Caco-2 (cell line): ENCODE results near the gene ZNF579. TPM values are rescaled to one million over a fixed set of nuclear protein-coding genes. Genes with fewer than 3 reads are reported as not detected.

Experiments
- BruUV-seq: library from RNA; stranded (reverse); fragments of 400-500 nt; replicated peaks from 2 replicates; lab custom pipeline; 2021; lab: Mats Ljungman, UMichigan
- CTCF ChIA-PET: fragments of 300-600 bp; sonication (Branson Sonifier 250); formaldehyde crosslinking; loops from one replicate; lab custom pipeline; 2022; ENCODE audit warnings: antibody characterized with exemption; lab: Charles Lee
- POLR2A ChIA-PET: fragments of 300-600 bp; sonication (Branson Sonifier 250); formaldehyde crosslinking; loops from one replicate; lab custom pipeline; 2022; ENCODE audit warnings: antibody characterized with exemption; lab: Charles Lee
- DNase-seq, 2 experiments: peaks; one replicate each; pipeline versions ENCODE4 v3.0.0 to v3.0.0-alpha.2; 2020 to 2022
- H3K27me3 ChIP-seq: replicated peaks from 2 replicates; pipeline ENCODE4 v1.6.0; 2011; ENCODE audit warnings: low read length; ENCODE audit not compliant: control insufficient read depth, insufficient read depth
- H3K36me3 ChIP-seq: 2 replicates; pipeline ENCODE4 v1.5.1; 2011; ENCODE audit warnings: low read length; ENCODE audit not compliant: control insufficient read depth, insufficient read depth
- H3K4me1 ChIP-seq: fragments of 250-450 bp; sonication (Bioruptor Pico); 2 replicates; pipeline ENCODE4 v1.5.1; 2020; ENCODE audit warnings: mild to moderate bottlenecking
- H3K4me3 ChIP-seq: 2 replicates; pipeline ENCODE4 v1.5.1; 2011; ENCODE audit warnings: low read depth, mild to moderate bottlenecking, control low read depth, low read length
- H3K9me3 ChIP-seq: fragments of 250-450 bp; sonication (Bioruptor Pico); 2 replicates; pipeline ENCODE4 v1.5.1; 2020; ENCODE audit warnings: mild to moderate bottlenecking, moderate library complexity
- H3K27ac Mint-ChIP-seq: one replicate; pipeline ENCODE4 v1.8.0; 2022; ENCODE audit warnings: mixed read lengths; ENCODE audit not compliant: unreplicated experiment
- H3K27me3 Mint-ChIP-seq: one replicate; pipeline ENCODE4 v1.8.0; 2022; ENCODE audit warnings: mixed read lengths; ENCODE audit not compliant: insufficient read depth, unreplicated experiment
- H3K36me3 Mint-ChIP-seq: one replicate; pipeline ENCODE4 v1.8.0; 2022; ENCODE audit warnings: mild to moderate bottlenecking, mixed read lengths; ENCODE audit not compliant: insufficient read depth, unreplicated experiment
- H3K4me1 Mint-ChIP-seq: one replicate; pipeline ENCODE4 v1.8.0; 2022; ENCODE audit warnings: low read depth, mixed read lengths; ENCODE audit not compliant: unreplicated experiment
- H3K4me3 Mint-ChIP-seq: one replicate; pipeline ENCODE4 v1.8.0; 2022; ENCODE audit warnings: mild to moderate bottlenecking, moderate library complexity, mixed read lengths; ENCODE audit not compliant: unreplicated experiment
- H3K9me3 Mint-ChIP-seq: one replicate; pipeline ENCODE4 v1.8.0; 2022; ENCODE audit warnings: mixed read lengths; ENCODE audit not compliant: unreplicated experiment
- CTCF ChIP-seq, 2 experiments: fragments of 200-600 bp in 1 of 2; IDR thresholded peaks; 1 replicate in 1 of 2; 2 replicates in 1 of 2; pipeline versions ENCODE4 v1.5.1 to v1.8.0; 2011 to 2022; ENCODE audit warnings: antibody characterized with exemption in 1 of 2, control low read depth in 1 of 2, inconsistent platforms in 1 of 2, low read depth in 1 of 2, low read length in 1 of 2, mild to moderate bottlenecking in 1 of 2, moderate library complexity in 1 of 2; ENCODE audit not compliant: insufficient read depth in 1 of 2, severe bottlenecking in 1 of 2, unreplicated experiment in 1 of 2
- intact Hi-C: fragments of 100-400 bp; cut with micrococcal nuclease; formaldehyde crosslinking; loops from one replicate; pipeline ENCODE4 v1.10.0; 2022; ENCODE audit not compliant: unreplicated experiment
- total RNA-seq: library from RNA; stranded (reverse); gene quantifications from 2 replicates; pipeline ENCODE4 v1.2.3, GENCODE V29; 2022

The ZNF579 gene
- total RNA-seq, 1 experiment from 2014 or later: 30.4 TPM

GRCh38 chr19:55590109-55590508 lies 9.5 kb upstream of the ZNF579 start:
- Histone ChIP-seq H3K4me3 (no peak overlapping the region), H3K4me1 (peaks cover 5% of the 10 kb centered on the region; the same call in 1 of the 2 replicates), H3K9me3 (no peaks in the 10 kb centered on the region), H3K36me3 (0 out of 2 replicates have a peak, but pooled peaks cover under 1% of the 10 kb centered on the region), H3K27me3 (no peaks in the 10 kb centered on the region)
- H3K27me3 Mint-ChIP-seq: no peaks in the 10 kb centered on the region
- ChIA-PET POLR2A (interaction anchor here (0.7 kb wide), 1 partner anchor 9 kb away, joined by 4 read pairs; the partner anchor contains the start of gene FIZ1), CTCF (no interaction called here)
- peaks cover 12% of the 10 kb centered on the region for H3K4me1 Mint-ChIP-seq
- peaks cover 30% of the 10 kb centered on the region for H3K36me3 Mint-ChIP-seq
- H3K4me3 Mint-ChIP-seq: no peak overlapping the region
- BruUV-seq: no TSS peak
- no peak for DNase-seq
- no peaks in the 10 kb centered on the region for H3K9me3 Mint-ChIP-seq
- no peak for TF ChIP-seq CTCF (IDR thresholded peaks at IDR 0.05; ENCODE audit: insufficient read depth in 1 of 2, low read depth in 1 of 2, low read length in 1 of 2, severe bottlenecking in 1 of 2, unreplicated experiment in 1 of 2)
- intact Hi-C loops: no loop called here
- no peak overlapping the region for H3K27ac Mint-ChIP-seq

GRCh38 chr19:55588738-55589137 lies 8.1 kb upstream of the ZNF579 start:
- Histone ChIP-seq H3K36me3 (no peaks in the 10 kb centered on the region), H3K4me1 (peaks cover 5% of the 10 kb centered on the region; the same call in 1 of the 2 replicates), H3K9me3 (no peaks in the 10 kb centered on the region), H3K27me3 (no peaks in the 10 kb centered on the region), H3K4me3 (no peak overlapping the region)
- intact Hi-C loops: no loop called here
- H3K9me3 Mint-ChIP-seq: no peaks in the 10 kb centered on the region
- H3K27me3 Mint-ChIP-seq: no peaks in the 10 kb centered on the region
- BruUV-seq: no TSS peak
- no peak for DNase-seq
- CTCF ChIA-PET: interaction anchor here (0.6 to 0.7 kb wide), 2 partner anchors 9 to 485 kb away, joined by 4 to 8 read pairs; no protein-coding TSS in a partner anchor
- POLR2A ChIA-PET: interaction anchor here (0.6 kb wide), 2 partner anchors 15 to 30 kb away, joined by 4 to 14 read pairs; no protein-coding TSS in a partner anchor
- TF ChIP-seq CTCF (IDR thresholded peaks at IDR 0.05; ENCODE audit: insufficient read depth in 1 of 2, low read depth in 1 of 2, low read length in 1 of 2, severe bottlenecking in 1 of 2, unreplicated experiment in 1 of 2): no peak
- peaks cover 14% of the 10 kb centered on the region for H3K4me1 Mint-ChIP-seq
- H3K36me3 Mint-ChIP-seq: peaks cover 24% of the 10 kb centered on the region
- peak overlapping the region; percentile 33 for H3K4me3 Mint-ChIP-seq
- no peak overlapping the region for H3K27ac Mint-ChIP-seq

- Histone ChIP-seq H3K9me3 (no peaks in the 10 kb centered on the region), H3K4me3 (peak overlapping the region; percentile 42), H3K4me1 (peaks cover 11% of the 10 kb centered on the region), H3K27me3 (no peaks in the 10 kb centered on the region), H3K36me3 (no peaks in the 10 kb centered on the region)
- Mint-ChIP-seq H3K27me3 (no peaks in the 10 kb centered on the region), H3K9me3 (no peaks in the 10 kb centered on the region), H3K27ac (peak overlapping the region; percentile 81), H3K36me3 (peaks cover 24% of the 10 kb centered on the region), H3K4me1 (peaks cover 16% of the 10 kb centered on the region), H3K4me3 (peak overlapping the region; percentile 75)
- ChIA-PET CTCF (interaction anchor here (1.0 to 1.4 kb wide), 4 partner anchors 12 to 75 kb away, joined by 3 to 5 read pairs (median 4); partner anchors contain the start of gene FIZ1), POLR2A (interaction anchor here (0.8 to 2.9 kb wide), 3 partner anchors 12 to 125 kb away, joined by 4 to 21 read pairs (median 4); partner anchors contain the start of genes FIZ1, ISOC2, ZNF524 and ZNF865)
- BruUV-seq: TSS peak; percentile 84
- DNase-seq: peak; percentile 98
- TF ChIP-seq CTCF (IDR thresholded peaks at IDR 0.05; ENCODE audit: insufficient read depth in 1 of 2, low read depth in 1 of 2, low read length in 1 of 2, severe bottlenecking in 1 of 2, unreplicated experiment in 1 of 2): no peak
- intact Hi-C loops: loop anchor here (1.0 kb wide), 1 partner anchor 12 kb away; the partner anchor contains the start of gene FIZ1
These were observed 6.5 kb upstream of the ZNF579 start for GRCh38 chr19:55586976-55587668.
